NCI-H345 treated with DMSO at 0.1 percent for 48 hours (cell line): ENCODE data around the gene GRIA2.

ENCODE experiments used
- DNase-seq: peaks from one replicate; lab custom pipeline; 2025; ENCODE audit not compliant: unreplicated experiment; lab: John Stamatoyannopoulos, UW

Gene GRIA2

DNA sequence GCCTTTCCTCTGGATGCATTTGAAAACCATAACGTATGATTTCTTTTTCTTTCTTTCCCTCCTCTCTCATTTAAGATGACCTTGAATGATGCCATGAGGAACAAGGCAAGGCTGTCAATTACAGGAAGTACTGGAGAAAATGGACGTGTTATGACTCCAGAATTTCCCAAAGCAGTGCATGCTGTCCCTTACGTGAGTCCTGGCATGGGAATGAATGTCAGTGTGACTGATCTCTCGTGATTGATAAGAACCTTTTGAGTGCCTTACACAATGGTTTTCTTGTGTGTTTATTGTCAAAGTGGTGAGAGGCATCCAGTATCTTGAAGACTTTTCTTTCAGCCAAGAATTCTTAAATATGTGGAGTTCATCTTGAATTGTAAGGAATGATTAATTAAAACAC lies 142.8 kb downstream of the GRIA2 start:
- DNase-seq, result no peak

DNA sequence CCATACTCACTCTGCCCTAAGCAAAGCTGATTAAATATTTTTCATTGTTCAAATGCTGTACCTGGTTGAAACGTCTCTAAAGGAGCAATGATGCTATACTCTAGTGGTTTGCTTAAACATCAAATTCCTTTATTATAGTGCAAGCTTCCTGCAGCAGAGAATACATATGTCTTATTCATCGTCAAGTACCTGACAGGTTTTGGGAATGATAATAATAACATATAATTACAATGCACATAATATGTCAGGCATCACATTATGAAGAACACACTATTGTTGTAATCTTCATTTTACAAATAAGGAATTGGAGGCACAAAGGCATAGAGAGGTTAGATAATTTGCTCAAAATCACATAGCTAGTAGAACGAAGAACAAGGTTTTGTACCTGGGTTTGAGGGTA lies 151.6 kb downstream of the GRIA2 start:
- peak; percentile 43 for DNase-seq

DNA sequence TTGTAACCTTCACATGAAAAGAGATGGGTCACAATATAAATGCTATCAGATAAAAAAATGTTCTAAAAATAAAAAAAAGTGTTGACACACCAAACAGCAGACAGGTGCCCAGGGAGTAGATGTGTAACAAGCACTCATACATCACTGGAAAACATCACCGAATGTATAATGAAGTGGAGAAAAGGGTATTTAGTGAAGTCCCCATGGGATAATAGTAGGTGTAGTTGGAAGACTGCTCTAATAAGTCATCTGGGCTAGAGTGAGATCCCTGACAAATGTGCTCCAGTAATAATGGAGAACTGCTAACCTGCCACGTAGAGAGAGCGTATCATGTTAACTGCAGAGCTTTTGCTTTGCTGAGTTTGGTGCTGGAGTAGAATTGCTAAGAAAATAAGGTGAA lies 152.0 kb downstream of the GRIA2 start:
- DNase-seq, result peak; percentile 43

DNA sequence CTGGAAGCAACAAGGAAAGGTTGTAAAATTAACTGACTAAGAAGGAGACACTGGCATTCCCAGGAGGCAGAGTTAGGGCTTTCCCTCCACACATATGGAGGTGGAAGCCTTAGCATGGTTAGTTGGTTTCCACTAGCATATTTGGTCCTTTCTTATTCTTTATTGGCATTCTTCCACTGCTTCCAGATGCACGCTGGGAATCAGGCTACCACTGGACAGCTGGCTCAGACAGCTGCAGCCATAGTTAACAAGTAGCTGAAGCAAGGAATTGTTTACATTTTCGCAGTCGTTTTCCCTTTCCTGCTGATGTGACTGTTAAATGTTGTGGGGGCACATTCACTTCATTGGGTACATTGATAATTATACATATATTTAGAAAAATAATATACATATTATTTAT lies 169.2 kb downstream of the GRIA2 start:
- DNase-seq, result no peak

DNA sequence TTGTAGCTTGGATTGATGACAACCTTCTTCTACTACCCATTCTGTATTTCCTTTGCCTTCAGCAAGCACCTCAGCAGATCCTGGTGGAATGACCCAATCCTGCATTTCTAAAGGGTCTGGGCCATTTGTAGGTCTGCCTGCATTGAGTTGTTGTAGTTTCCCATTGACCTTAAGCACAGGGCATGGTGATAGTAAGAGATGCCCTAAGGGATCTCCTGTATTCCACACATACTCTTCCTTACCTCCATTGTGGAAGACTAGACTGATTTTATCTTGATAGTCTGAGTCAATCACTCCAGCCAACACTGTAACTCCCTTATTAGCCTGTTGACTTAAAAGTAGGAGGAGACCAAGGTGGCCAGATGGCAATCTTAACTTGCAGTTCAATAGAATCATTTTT lies 184.5 kb downstream of the GRIA2 start:
- DNase-seq, result no peak
